GM21390 (cell line): ENCODE results near the gene SPACA9.

ENCODE experiments used
- ATAC-seq: cut with Tn5 transposase; IDR thresholded peaks from one replicate; pipeline ENCODE4 v1.9.1; 2021; ENCODE audit not compliant: unreplicated experiment

SPACA9 gene

DNA sequence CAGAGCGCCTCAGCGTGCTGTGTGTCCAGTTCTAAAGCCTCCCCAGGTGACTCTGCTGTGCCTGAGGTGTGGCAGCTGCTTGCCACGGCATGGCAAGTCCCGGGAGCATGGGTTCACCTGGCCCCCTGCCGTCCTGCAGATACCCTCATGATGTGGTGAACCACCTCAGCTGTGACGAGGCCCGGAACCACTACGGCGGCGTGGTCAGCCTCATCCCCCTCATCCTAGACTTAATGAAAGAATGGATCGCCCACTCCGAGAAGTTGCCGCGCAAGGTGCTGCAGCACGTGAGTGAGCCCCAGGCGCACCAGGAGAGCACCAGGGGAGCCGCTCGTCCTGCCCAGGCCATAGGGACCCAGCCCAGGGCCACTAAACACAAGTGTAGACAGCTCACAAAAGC is 9.5 kb downstream of the SPACA9 start:
- ATAC-seq: no peak

- no peak for ATAC-seq
Observed at GRCh38 chr9:132892400-132892799, 13.7 kb downstream of the SPACA9 start.

DNA sequence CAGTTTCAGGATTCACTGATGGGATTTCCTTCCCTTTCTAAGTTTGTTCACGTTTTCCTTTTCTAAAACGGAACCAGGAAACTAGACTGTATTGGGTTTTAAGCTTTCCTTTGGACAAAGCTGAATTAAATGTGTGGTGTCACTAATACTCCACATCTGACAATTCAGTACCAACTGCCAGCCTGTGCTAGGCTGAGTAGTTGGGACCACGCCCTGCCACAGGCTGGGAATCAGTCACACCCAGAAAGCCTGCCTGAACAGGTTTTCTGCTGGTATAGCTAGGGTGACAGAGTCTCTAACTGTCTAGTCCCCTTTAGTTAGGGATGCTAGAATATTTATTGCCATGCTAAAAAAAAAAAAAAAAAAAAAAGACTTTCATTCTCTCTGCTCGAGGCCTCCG is 15.6 kb downstream of the SPACA9 start:
- ATAC-seq: no peak

DNA sequence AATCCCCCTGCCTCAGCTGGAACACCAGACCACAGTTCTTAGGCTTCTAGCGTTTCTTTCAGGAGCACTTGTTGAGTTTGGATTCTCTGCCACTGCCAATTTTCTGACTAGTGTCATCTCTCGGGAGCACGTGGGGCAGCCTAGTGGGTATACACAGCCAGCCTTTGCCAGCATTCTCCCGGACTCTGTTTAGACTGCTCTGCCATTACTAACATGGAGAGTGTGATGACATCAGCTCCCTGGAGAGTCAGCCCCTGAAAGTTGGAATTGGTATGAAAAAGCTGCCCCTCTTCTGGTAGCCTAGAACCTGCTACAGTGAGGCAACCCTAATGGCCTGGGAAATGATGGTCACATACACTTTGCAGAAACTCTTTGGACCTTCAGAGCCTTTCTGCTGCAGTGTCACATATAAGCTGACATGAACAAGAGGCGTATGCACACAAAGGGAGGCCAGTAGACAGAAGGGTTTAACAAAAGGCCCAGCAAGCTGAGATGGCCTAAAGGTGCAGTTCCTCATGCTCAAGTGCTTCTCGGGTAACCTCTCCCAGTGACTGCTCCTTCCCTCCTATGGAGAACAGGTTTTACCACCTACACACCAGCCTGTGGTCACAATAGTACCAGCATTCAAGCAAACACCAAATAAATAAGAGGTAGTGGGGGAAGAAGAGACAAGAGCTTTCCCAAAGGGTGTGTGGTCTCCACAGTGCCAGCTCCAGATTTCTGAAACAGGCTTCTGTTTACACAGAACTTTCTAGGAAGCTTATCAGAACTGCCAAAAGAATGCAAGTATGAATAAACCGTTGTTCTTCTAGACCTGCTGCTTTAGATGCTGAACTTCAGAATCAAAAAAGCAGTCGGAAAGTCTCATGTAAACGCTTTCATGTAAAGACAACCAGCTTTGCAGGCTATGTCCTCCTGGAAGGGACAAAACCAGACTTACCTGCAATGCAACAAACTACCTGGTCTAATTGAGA is 16.5 kb downstream of the SPACA9 start:
- ATAC-seq: no peak

GRCh38 chr9:132896264-132896663 is 17.6 kb downstream of the SPACA9 start:
- no peak for ATAC-seq

GRCh38 chr9:132896906-132897305 is 18.2 kb downstream of the SPACA9 start:
- no peak for ATAC-seq

GRCh38 chr9:132898051-132898450 is 19.4 kb downstream of the SPACA9 start:
- no peak for ATAC-seq

DNA sequence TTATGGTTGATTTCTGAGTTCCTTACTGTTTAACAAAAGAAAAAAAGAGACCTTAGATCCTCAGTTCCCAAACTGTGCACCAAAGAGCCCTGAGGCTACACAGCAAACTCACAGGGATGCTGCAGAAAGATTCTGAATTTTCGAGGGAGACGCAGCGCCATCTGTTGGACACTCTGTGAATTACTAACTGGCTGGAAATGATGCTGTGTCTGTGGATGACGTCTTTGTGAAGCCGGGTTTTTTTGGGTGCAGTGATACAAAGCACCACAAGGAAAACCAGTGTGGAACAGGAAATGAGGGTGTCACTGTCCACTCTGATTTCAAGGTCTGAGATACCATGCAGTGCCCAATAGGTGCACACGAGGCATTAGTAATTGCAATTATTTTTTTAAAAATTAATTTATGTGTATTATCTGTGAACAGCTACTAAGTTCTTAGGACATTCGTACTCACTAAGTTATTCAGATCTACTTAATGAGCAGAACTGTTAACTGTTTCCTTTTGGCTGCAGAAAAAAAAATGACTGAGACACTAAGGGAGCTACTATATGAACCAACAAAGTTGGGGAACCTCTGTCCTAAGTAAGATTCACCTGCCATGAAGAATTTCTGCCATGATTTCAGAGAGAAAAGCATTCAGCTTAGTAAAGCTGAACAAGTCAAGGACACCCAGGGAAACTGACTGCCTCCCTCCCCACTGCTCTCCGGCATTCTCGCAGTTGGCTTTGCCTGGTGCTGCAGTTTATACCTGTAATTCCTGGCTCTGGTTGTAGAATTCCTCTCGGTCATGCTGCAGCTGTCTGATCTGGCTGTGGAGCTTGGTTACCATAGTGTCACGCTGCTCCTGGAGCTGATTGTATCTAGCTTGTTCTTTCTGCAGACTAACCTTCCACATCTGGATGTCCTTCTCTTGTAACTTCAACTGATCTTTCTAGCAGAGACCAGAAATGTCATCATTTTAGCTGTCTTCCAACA is 23.4 kb downstream of the SPACA9 start:
- no peak for ATAC-seq

DNA sequence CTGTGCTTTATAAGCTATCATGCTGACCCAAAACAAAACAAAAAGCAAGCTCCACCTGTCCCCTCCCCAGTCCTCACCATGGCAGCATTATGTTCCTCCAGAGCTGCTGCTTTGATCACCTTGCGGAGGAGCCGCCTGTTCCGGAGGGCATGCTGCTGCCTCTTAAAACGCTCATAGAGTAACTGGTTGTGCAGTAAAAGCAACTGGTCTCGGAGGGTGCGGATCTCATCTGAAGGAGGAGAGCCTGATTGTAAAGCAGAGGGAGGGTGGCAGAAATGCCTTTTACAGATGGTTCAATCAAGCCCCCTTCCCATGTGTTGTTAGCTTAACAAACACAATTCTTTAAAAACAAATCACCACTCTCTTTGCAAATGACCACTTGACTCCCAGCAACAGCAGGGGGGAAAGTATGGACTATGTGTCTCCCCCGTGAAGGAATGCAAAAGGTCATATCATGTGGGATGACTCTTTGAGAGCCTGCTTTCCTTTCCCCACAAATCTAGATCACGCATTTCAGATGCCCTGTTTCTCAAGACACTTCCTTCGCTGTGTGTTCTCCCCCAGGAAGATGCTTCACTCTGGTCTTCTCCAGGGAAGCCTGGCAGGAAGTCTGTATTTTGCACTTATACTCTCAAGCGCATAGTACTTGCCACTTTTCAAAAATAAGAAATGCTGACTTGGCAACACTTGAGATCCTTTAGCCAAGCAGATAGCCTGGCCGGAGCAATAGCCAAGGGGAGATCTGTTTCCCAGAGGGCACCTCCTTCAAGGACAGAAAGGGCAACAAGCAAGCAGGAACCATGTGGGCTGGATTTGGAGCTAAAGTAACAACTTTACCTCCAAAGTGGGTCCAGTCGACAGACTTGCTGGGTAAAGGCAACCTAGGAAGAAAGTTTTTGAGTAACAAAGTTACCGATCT is 25.1 kb downstream of the SPACA9 start:
- no peak for ATAC-seq

- no peak for ATAC-seq
Observed at GRCh38 chr9:132905726-132906125, 27.0 kb downstream of the SPACA9 start.

- no peak for ATAC-seq
Observed at GRCh38 chr9:132908635-132909034, 29.9 kb downstream of the SPACA9 start.

DNA sequence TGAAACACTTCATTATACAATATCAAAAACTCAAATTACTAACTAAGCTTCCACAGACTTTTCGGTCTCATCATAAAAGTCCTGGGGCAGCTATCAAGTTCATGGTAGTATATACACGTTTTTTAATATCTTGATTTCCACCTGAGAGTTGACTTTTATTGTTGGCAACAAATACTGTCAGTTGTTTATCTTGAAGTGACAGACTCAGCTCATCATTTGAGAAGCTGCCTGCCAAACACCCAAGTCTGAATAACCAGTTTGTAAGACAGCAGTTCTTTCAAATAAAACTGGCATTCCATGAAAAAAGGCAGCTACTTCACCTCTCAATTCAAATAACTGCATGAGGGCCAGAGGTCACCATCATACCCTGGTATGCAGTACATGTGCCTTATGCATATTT is 30.6 kb downstream of the SPACA9 start:
- no peak for ATAC-seq

GRCh38 chr9:132910376-132910775 is 31.7 kb downstream of the SPACA9 start:
- no peak for ATAC-seq

DNA sequence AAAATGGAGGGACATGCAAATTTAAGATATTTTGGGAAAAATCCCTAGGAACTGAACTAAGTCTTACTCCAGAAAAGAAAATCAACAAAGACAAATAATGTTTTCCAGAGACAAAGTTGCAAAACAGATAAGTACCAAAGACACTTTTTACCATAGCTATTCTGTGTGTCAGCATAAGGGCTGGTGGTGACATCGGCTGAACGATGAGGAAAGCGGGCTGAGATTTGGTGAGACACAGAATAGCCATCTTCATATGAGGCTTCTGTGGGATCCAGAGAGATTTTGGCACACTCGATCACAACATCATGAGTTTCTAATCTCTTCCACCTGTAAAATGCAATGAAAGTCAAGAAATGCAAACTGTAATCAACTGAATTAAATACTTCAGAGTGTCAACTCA is 33.4 kb downstream of the SPACA9 start:
- no peak for ATAC-seq

- ATAC-seq: no peak
Observed at GRCh38 chr9:132914924-132915323, 36.2 kb downstream of the SPACA9 start.

DNA sequence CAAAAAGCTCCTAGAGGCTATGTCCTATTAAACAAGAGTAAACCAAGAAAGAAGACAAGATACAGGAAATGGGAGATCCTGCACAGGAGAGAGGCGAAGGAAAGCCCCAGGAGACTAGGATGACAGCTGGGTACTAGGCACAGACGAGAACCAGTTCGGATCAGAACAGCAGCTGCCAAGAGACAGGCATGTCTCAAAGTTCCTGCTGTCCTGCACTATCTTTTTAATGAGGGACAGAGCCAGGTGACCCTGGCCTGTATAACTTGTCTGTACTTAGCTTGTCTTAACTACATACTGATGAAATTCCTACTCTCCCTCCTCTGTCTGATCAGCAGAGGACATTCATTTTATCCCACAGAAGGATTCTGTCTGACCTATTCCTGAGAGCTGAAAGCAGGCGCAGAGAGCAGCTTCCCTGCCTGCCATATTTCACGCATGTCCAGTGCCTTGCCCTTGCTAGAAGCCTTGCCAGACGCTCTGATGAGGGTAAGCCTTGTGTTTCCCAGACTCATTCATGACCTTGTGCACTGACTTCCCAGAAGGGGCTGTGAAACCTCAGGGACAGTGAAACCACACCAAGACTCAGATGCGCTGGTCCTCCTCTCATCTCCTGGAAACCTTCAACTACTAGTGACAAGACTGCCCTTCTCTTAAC is 41.0 kb downstream of the SPACA9 start:
- ATAC-seq: no peak

GRCh38 chr9:132923346-132923902 is 44.7 kb downstream of the SPACA9 start:
- ATAC-seq: no peak

- no peak for ATAC-seq
Observed at GRCh38 chr9:132927704-132928103, 49.0 kb downstream of the SPACA9 start.

DNA sequence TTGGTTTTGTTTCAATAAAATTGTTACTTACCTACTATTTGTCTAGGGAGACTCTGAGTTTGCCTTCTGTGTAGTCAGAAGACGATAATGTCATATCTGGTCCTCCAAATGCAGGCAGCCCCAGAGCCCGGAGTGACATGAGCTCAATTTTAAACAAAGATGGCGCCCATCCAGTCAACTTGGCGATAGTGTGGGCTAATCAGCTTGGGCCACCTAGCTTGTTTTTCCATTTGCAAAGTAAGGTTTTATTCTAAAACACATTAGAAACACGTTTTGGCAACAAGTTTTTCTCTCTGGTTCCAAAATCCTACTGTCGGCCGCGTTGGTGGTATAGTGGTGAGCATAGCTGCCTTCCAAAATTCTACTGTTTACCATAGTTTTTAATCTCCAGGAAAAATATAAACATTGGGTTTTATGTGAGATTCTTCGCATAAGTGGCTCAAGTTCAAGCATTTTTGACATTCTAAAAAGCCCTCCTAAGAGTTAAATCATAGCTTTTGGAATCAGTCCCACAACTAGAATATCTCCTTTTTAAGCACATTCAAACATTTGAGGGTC is 52.6 kb downstream of the SPACA9 start:
- no peak for ATAC-seq
